HG03135 (cell line): ENCODE results near the gene EPHB3.

Experiments used
- ATAC-seq: cut with Tn5 transposase; IDR thresholded peaks from one replicate; pipeline ENCODE4 v1.9.1; 2021; ENCODE audit warnings: mild to moderate bottlenecking, moderate library complexity; ENCODE audit not compliant: unreplicated experiment

The EPHB3 gene

GRCh38 chr3:184543256-184543655 lies 18.3 kb upstream of the EPHB3 start:
- ATAC-seq, result no peak

GRCh38 chr3:184543843-184544512 lies 17.6 kb upstream of the EPHB3 start:
- ATAC-seq, result peak; percentile 66

GRCh38 chr3:184544513-184544861 lies 17.1 kb upstream of the EPHB3 start:
- no peak for ATAC-seq

- ATAC-seq, result no peak
These were observed 15.8 kb upstream of the EPHB3 start for GRCh38 chr3:184545769-184546168.

- no peak for ATAC-seq
These were observed 15.3 kb upstream of the EPHB3 start for GRCh38 chr3:184546252-184546651.

- no peak for ATAC-seq
These were observed 11.6 kb upstream of the EPHB3 start for GRCh38 chr3:184549796-184550577.

GRCh38 chr3:184551103-184551502 lies 10.5 kb upstream of the EPHB3 start:
- ATAC-seq, result no peak

- ATAC-seq, result no peak
These were observed 9.8 kb upstream of the EPHB3 start for GRCh38 chr3:184551614-184552256.

GRCh38 chr3:184552296-184552695 lies 9.3 kb upstream of the EPHB3 start:
- ATAC-seq, result no peak

- no peak for ATAC-seq
These were observed 8.7 kb upstream of the EPHB3 start for GRCh38 chr3:184552863-184553262.

GRCh38 chr3:184553385-184553784 lies 8.2 kb upstream of the EPHB3 start:
- ATAC-seq, result no peak

- ATAC-seq, result no peak
These were observed 7.1 kb upstream of the EPHB3 start for GRCh38 chr3:184554461-184554860.

GRCh38 chr3:184556582-184557347 lies 4.8 kb upstream of the EPHB3 start:
- no peak for ATAC-seq

- no peak for ATAC-seq
These were observed 4.1 kb upstream of the EPHB3 start for GRCh38 chr3:184557348-184557950.

GRCh38 chr3:184558726-184559125 lies 2.9 kb upstream of the EPHB3 start:
- ATAC-seq, result no peak

- no peak for ATAC-seq
These were observed 2.2 kb upstream of the EPHB3 start for GRCh38 chr3:184559336-184559735.

- ATAC-seq, result no peak
These were observed 1.1 kb upstream of the EPHB3 start for GRCh38 chr3:184560531-184560930.

GRCh38 chr3:184561913-184562877 lies 610 bp downstream of the EPHB3 start:
- ATAC-seq, result no peak

- no peak for ATAC-seq
These were observed 1.4 kb downstream of the EPHB3 start for GRCh38 chr3:184562878-184563560.
